ENCODE results near the gene ITCH. TPM values are rescaled to one million over a fixed set of nuclear protein-coding genes. Genes with fewer than 3 reads are reported as not detected.
"Not testable (repeated sequence)": the region's sequence is repeated elsewhere in the genome, so short reads cannot be mapped to it uniquely, and the experiment has no call there.

ITCH gene
- total RNA-seq, 1 donor from 2014 or later = 113 TPM

DNA sequence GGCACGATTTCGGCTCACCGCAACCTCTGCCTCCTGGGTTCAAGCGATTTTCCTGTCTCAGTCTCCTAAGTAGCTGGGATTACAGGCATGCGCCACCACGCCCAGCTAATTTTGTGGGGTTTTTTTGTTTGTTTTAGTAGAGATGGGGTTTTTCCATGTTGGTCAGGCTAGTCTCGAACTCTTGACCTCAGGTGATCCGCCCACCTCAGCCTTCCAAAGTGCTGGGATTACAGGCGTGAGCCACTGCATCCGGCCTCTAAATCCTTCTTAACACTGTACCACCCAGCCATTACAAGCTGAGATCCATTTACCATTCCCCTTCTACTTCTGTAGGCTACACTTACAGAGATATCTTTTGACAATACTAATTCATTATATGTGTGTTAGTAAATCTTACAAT is 51.5 kb downstream of the ITCH start:
- DNase-seq (ENCODE audit: low read depth) = not testable (repeated sequence)

DNA sequence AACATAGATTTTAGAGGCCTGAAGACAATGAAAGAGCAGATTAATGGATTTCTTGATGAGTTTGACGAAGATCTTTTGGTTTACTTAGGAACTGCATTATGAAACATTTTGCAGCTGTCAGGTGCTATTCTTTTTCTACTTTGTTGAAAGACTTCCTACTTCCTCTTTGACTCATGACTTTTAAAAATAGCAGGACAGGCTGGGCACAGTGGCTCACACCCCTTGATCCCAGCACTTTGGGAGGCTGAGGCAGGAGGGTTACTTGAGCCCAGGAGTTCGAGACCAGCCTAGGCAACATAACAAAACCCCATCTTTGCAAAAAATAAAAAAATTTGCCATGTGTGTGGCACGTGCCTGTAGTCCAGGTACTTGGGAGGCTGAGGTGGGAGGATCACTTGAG is 52.0 kb downstream of the ITCH start:
- no peak for DNase-seq (ENCODE audit: low read depth)

DNA sequence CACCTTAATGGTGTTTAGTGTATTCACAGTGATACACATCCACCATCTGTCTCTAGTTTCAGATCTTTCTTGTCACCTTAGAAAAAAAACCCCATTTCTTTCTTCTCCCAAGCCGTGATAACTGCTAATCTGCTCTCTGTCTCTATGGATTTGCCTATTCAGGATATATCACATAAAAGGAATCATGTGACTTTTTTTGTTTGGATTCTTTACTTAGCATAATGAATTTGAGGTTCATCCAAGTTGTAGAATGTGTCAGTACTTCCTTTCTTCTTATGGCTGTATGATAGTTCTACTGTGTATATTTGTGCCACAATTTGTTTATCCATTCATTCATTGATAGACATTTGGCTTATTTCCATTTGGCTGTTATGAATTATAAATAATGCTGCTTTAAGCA is 57.1 kb downstream of the ITCH start:
- DNase-seq (ENCODE audit: low read depth) = no peak

DNA sequence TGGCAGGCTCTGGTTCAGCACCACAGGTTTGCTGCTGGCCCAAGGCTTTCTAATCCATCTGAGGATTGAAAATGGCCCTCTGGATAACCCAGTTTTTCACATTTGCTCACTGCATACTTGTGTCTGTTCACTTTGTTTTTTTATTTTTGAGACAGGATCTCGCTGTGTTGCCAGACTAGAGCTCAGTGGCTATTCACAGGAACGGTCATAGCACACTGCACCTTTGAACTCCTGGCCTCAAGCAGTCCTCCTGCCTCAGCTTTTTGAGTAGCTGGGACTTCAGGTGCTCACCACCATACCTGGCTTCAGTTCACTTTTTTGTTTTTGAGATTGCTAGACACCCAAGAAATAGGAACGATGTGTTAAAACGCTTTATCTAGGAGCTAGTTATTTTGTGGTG is 57.9 kb downstream of the ITCH start:
- no peak for DNase-seq (ENCODE audit: low read depth)

DNA sequence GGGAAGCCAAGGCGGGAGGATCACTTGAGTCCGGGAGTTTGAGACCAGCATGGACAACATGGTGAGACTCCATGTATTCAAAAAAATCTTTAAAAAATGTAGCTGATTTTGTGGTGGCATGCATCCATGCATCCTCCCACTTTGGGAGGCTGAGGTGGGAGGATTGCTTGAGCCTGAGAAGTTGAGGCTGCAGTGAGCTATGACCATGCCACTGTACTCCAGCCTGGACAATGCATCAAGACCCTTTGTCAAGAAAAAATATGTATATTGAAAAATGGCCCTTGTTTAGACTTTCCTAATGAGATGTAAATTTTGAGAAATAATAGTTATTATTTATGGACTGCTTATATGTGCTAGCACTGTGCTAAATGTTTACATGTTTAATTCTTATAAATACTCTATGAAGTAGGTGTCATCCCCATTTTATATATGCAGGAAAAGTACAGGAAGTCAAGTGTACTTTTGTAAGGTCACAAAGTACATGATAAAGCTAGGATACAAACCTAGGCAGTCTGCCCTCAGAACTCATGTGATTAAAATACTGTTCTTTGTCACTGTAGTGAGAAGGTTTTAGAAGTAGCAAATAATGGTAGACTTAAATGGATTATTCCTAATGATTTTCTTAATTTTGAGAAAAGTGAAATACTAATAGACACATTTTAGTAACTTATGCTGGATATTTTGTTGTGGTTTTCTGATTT is 58.8 kb downstream of the ITCH start:
- DNase-seq (ENCODE audit: low read depth) = no peak

DNA sequence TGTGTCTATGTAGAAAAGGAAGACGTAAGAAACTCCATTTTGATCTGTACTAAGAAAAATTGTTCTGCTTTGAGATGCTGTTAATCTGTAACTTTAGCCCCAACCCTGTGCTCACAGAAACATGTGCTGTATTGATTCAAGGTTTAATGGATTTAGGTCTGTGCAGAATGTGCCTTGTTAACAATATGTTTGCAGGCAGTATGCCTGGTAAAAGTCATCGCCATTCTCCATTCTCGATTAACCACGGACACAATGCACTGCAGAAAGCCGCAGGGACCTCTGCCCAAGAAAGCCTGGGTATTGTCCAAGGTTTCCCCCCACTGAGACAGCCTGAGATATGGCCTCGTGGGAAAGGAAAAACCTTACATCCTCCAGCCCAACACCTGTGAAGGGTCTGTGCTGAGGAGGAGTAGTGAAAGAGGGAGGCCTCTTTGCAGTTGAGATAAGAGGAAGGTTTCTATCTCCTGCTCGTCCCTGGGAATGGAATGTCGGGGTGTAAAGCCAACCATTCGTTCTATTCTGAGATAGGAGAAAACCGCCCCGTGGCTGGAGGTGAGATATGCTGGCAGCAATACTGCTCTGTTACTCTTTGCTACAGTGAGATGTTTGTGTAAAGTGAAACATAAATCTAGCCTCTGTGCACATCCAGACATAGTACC is 62.1 kb downstream of the ITCH start:
- DNase-seq (ENCODE audit: low read depth) = not testable (repeated sequence)

DNA sequence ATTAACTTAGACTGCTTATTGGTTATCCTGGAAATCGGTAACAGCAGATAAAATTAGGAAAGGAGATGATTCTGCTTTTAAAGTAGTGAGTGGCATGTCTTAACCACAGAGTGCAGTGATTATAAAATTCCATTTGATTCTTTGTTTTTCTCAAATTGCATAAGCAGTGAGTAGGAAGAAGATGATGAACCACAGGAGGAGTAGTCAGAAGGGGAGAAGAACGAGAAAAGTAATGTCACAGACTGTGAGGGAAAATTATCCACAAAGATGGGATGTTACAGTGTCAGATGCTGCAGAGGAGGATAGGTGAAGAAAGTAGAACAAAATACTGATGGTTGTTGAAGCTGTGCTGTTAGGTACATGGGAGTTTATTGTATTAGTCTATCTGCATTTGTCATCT is 63.0 kb downstream of the ITCH start:
- DNase-seq (ENCODE audit: low read depth) = no peak

DNA sequence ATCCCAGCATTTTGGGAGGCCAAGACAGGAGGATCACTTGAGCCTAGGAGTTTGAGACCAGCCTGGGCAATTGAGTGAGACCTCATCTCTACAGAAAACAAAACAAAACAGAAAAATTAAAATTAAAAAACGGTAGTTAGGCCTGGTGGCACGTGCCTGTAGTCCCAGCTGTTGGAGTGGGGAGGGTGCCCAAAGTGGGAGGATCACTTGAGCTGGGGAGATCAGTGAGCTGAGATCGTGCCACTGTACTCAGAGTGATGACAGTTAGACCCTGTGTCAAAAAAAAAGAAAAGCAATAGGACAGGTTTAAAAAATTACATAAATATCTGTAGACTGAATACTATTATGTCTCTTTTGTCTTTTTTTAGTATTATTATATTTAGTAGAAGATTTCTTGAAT is 64.3 kb downstream of the ITCH start:
- DNase-seq (ENCODE audit: low read depth) = no peak

DNA sequence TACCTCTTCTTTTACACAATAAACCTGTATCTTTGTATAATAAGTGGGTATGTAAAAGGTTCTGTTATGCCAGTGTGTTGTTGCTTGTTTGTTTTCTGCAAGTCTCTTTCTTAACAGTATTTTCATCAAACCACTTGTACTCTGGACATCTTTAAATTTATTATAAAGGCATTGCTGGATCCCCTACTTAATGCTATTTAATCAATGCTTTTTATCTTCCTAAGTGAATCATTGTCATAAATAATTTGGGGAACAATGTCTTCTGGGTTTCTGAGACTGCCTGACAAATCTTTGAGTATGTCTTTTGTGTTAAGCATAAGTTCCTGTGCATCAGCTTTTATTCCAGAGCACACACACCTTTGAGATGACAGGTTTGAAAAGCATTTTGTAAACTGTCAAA is 64.7 kb downstream of the ITCH start:
- DNase-seq (ENCODE audit: low read depth) = no peak

DNA sequence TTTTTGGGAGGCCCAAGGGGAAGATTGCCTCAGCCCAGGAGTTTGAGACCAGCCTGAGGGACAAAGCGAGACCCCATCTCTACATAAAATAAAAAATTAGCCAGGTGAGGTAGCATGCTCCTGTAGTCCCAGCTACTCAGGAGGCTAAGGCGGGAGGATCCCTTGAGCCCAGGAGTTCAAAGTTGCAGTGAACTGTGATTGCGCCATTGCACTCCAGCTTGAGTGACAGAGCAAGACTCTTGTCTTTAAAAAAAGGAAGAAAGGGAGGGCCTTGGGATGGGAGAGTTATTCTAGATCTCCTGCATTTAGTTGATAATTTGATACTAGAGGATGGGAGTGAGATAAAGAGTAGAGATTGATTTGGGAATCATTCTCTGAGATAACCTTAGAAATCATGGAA is 68.1 kb downstream of the ITCH start:
- no peak for DNase-seq (ENCODE audit: low read depth)

DNA sequence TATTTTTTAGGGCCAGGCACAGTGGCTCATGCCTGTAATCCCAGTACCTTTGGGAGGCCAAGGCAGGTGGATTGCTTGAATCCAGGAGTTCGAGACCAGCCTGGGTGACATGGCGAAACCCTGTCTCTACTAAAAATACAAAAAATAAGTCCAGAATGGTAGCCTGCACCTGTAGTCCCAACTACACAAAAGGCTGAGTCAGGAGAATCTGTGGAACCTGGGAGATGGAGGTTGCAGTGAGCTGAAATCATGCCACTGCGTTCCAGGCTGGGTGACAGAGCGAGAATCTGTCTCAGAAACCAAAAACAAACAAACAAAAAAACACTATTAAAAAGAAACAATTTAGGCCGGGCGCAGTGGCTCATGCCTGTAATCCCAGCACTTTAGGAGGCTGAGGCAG is 69.6 kb downstream of the ITCH start:
- not testable (repeated sequence) for DNase-seq (ENCODE audit: low read depth)

DNA sequence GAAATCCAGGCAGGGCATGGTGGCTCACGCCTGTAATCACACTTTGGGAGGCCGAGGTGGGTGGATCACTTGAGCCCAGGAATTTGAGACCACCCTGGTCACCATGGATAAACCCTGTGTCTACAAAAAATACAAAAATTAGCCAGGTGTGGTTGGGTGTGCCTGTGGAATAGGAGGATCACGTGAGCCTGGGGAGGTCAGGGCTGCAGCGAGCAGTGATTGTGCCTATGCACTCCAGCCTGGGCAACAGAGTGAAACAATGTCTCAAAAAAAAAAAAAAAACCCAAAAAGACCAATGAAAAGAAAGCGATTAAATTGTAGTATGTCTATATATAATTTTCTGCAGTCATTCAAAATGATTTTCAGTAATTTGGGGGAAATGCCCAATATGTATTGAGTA is 70.3 kb downstream of the ITCH start:
- no peak for DNase-seq (ENCODE audit: low read depth)

DNA sequence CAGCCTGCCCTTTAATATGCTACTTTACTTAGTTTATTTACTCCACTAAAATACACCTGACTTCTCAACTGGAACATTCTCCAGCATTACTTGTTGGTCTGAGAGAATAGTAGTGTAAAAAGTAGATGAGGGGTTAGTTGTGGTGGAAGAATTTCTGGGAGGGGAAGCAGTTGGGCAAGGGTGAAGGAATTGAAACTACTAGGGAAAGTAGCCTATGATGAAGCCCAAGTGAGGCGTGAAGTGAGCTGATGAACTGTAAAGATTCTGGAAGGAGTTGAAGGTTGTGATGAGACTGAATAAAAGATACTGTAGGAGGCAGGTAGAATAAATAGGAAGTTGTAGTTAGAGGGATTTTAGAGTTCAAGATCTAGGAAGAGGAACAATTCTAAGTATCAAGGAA is 72.5 kb downstream of the ITCH start:
- peak; percentile 28 for DNase-seq (ENCODE audit: low read depth)

DNA sequence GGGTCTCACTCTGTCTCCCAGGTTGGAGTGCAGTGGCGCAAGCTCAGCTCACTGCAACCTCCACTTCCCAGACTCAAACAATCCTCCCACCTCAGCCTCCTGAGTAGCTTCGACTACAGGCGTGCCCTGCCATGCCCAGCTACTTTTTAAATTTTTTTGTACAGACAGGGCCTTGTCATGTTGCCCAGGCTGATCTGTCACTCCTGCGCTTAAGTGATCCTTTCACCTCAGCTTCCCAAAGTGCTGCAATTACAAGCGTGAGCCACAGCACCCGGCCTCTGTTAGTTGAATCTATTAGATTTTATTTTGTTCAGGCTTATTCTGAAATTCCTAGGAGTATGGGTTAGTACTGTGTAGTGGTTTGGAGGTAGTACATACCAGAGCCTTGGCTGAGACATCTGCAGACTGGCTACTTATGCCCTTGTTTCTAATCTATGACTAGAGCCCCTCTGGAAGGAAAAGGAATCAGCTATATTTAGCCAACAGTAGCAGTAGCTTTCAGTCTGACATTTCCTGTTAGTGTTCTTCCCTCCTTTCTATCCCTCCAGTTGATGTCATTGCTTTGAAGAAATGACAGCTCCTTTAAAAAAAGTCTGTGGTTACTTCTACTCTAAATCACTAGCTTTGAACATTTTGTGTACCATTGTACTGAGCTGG is 74.4 kb downstream of the ITCH start:
- no peak for DNase-seq (ENCODE audit: low read depth)

DNA sequence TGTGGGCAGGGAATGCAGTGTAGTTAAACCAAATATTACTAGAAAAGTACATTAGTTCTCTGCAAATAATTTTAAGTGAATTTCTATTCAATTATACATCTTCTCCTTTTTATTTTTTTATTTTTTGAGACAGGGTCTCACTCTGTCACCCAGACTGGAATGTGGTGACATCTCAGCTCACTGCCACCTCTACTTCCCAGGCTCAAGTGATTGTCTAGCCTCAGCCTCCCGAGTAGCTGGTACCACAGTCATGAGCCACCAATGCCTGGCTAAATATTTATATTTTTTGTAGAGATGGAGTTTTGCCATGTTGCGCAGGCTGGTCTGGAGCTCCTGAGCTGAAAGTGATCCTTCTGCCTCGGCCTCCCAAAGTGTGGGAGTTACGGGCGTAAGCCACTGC is 76.1 kb downstream of the ITCH start:
- no peak for DNase-seq (ENCODE audit: low read depth)

DNA sequence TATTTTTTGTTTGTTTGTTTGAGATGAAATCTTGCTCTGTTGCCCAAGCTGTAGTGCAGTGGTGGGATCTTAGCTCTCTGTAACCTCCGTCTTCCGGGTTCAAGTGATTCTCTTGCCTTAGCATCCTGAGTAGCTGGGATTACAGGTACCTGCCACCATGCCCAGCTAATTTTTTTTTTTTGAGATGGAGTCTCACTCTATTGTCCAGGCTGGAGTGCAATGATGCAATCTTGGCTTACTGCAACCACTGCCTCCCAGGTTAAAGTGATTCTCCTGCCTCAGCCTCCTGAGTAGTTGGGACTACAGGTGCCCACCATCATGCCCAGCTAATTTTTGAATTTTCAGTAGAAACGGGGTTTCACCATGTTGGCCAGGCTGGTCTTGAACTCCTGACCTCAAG is 78.3 kb downstream of the ITCH start:
- not testable (repeated sequence) for DNase-seq (ENCODE audit: low read depth)

DNA sequence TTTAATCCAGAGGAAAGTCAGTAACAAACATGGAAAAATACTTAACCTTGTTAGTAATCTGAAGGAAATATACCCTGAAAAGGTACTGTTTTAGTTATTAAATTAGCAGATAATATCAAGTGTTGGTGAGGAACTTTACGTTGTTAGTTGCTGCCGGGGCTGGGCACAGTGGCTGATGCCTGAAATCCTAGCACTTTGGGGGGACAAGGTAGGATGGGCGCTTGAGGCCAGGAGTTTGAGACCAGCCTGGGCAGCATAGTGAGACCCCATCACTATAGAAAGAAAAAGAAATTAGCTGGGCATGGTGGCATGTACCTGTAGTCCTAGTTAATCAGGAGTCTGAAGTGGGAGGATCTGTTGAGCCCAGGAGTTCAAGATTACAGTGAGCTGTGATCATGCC is 80.5 kb downstream of the ITCH start:
- no peak for DNase-seq (ENCODE audit: low read depth)

DNA sequence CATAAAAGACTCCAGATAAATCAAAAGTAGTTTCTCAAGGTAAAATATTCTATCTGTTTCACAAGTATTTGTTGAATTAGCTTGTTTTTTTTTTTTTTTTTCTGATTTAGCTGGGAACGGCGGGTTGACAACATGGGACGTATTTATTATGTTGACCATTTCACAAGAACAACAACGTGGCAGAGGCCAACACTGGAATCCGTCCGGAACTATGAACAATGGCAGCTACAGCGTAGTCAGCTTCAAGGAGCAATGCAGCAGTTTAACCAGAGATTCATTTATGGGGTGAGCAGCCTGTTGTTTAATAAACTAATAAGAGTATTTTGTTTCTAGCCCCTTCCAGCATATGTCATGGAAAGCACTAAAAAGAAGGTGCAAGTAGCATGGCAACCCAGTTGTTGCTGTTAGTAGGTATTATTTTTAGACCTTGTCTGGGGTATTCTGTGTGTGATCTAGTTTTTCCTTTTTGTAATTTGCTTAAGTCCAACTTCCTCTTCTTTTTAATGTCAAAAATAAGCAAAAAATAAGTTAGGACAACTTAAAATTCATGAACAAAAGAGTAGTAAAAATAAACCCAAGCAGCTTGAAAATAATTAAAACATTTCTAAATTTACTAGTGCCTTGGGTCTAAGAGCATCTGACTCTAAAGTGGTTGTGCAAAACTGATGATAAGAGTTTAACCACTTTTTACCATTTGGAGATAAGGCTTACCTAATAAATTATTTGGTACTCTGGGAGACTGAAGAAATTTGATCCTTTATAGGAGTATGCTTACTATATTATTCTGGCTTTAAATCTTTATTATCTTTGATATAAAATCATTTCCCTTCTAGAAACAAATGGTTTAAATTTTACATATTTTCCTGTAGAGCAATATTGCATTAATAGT is 82.3 kb downstream of the ITCH start:
- DNase-seq (ENCODE audit: low read depth) = no peak

DNA sequence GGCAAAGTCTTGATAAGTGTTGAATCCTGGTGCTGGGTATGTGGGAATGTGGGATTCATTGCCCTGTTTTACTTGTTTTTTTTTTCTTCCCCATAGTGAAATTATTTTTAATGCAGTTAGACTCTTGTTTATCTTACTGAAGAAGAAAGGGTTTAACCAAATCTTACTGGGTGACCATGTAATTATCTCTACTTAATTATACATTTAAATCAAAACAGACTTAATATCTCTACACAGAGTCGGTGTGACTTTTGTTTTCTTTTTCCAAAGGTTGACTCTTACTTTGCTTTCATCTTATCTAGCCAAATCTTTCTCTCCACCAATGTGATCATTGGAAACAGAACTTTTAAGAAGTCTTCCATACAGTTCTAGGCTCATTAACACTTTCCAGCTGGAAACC is 85.4 kb downstream of the ITCH start:
- no peak for DNase-seq (ENCODE audit: low read depth)

DNA sequence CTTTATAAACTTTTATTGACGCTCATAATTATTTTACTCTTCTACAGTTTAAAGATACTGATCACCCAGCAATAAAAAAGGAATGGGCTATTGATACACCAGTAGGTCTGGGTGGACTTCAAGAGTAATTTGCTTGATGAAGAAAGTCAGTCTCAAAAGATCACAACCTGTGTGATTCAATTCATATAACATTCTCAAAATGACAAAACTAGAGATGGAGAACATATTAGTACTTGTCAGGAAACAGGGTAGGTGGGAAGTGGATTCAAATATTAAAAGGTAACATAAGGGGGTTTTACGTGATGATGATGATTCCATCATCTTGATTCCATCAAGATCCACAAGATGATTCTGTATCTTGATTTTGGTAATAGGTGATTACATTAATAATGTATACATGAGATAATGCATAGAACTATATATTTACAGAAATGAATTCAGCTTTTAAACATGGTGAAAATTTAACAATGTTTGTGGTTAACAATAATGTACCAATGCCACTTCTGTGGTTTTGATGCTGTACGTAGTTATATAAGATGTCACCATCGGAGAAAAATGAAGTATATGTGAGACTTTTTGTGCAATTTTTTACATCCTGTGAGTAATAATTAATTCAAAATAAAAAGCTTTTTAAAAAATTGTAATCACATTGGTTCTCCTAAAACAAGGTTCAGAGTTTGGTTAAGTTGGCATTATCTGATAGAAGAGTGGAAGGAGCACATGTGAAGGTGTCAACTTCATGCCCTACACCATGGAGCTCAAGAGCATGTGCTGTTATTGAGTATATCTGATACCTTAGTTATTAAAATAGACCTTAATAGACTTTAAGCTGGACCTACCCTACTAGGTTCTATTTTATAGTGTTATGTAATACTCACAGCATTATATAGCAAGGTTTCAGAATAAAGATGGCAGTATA is 86.9 kb downstream of the ITCH start:
- DNase-seq (ENCODE audit: low read depth) = no peak

DNA sequence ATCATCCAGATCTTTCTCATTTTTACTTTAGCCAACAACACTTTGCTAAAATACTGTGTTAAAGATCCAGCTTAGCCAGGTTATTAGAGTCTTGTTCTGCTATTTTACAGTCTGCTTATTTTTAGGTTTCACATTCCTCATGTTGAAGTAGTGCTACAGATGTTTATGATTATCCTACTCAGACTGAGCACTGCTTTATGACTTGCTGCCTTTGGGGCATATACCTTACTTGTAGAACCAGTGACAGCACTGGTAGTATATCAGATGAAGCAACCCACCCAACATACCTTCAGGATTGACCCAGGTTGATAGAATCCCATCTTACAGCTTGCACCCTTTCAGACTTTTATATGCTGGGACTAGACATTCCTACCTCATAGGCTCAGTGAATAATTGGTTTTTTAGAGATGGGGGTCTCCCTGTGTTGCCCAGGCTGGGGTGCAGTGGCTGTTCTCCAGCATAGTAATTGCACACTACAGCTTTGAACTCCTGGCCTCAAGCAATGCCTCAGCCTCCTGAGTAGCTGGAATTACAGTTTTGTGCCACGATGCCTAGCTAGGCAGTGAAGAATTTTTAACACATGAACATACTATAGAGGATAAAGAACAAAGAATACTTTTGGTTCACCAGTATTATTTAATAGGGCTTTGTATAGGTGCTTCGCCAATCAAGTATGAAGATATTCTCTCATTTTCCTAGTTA is 89.4 kb downstream of the ITCH start:
- DNase-seq (ENCODE audit: low read depth) = no peak

All from renal cortical epithelial cell (primary cell).